ENCODE results near the gene RBM12.
A peak's percentile ranks its signal among the peaks of the same experiment; 100 is the strongest.
"Not testable (repeated sequence)": the region's sequence is repeated elsewhere in the genome, so short reads cannot be mapped to it uniquely, and the experiment has no call there.

Gene RBM12, protein sequence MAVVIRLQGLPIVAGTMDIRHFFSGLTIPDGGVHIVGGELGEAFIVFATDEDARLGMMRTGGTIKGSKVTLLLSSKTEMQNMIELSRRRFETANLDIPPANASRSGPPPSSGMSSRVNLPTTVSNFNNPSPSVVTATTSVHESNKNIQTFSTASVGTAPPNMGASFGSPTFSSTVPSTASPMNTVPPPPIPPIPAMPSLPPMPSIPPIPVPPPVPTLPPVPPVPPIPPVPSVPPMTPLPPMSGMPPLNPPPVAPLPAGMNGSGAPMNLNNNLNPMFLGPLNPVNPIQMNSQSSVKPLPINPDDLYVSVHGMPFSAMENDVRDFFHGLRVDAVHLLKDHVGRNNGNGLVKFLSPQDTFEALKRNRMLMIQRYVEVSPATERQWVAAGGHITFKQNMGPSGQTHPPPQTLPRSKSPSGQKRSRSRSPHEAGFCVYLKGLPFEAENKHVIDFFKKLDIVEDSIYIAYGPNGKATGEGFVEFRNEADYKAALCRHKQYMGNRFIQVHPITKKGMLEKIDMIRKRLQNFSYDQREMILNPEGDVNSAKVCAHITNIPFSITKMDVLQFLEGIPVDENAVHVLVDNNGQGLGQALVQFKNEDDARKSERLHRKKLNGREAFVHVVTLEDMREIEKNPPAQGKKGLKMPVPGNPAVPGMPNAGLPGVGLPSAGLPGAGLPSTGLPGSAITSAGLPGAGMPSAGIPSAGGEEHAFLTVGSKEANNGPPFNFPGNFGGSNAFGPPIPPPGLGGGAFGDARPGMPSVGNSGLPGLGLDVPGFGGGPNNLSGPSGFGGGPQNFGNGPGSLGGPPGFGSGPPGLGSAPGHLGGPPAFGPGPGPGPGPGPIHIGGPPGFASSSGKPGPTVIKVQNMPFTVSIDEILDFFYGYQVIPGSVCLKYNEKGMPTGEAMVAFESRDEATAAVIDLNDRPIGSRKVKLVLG

DNA sequence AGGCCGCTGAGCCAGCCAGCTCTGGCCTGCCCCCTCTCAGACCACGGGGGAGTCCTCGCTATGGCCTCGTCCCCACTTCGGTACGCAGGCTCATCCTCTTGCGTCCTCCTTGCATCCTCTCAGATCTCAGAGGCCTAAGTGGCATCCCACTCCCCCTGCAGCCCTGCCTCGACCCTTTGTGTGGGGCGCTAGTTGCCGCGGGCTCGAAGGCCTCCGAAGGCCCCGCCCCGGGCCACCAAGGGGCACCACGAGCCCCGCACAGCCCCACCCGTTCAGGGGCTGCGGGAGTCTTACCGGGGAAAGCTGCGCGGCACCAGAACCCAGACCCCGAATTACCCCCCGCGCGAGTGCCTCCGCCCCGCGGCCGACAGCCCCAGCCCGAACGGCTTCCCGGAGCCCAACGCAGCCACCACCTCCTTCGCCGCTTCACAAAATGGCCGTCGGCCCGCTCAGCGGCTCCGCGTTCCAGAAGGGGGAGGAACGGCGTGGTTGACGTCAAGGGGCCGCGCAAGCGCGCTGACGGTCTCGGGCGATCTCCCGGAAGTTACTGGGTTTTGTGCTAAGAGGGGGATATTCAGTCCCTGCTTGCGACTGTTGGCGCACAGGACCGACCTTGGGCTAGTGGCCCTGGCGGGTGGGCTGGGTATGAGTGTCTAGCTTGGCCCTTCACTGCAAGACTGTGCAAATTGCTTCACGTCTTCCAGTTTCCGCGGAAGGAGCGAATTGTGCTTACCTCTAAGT, at the start of gene RBM12, which contains the start of gene CPNE1:
Gene RBM12 (minus strand): TSS at position 435 of the 741 bp plus-strand sequence. CDS start 9,578 bp downstream, outside the sequence.
Gene CPNE1 (minus strand): TSS at position 435 of the 741 bp plus-strand sequence. CDS start 31,977 bp downstream, outside the sequence.
- DNase-seq = peak; percentile 95

DNA sequence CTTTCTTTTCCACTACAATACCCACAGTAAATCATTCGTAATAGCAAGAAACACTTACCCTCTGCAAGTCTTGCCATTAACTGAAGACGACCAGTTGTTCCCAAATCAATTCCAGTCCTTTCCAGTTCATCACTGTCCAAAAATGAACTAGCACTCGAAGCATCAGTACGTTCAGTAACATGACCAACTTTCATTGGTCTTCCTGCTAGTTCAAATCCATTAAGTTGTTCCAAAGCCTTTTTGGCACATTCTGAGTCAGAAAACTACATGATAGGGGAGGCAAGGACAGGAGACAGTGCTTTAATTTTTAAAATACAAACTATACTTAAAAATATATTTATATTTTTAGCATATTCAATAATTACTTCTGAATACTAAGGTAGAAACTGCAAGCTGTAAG, 49.4 kb upstream of the RBM12 start:
- DNase-seq = no peak

DNA sequence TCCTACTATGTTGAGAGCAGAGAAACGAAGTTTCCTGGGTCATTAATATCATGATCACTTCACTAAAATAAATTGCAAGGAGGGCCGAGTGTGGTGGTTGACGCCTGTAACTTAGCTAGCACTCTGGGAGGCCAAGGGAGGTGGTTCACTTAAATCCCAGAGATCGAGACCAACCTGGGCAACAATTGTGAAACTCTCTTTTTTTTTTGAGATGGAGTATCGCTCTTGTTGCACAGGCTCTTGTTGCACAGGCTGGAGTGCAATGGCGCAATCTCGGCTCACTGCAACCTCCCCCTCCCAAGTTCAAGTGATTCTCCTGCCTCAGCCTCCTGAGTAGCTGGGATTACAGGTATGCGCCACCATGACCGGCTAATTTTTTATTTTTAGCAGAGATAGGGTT, 48.4 kb upstream of the RBM12 start:
- DNase-seq = not testable (repeated sequence)

DNA sequence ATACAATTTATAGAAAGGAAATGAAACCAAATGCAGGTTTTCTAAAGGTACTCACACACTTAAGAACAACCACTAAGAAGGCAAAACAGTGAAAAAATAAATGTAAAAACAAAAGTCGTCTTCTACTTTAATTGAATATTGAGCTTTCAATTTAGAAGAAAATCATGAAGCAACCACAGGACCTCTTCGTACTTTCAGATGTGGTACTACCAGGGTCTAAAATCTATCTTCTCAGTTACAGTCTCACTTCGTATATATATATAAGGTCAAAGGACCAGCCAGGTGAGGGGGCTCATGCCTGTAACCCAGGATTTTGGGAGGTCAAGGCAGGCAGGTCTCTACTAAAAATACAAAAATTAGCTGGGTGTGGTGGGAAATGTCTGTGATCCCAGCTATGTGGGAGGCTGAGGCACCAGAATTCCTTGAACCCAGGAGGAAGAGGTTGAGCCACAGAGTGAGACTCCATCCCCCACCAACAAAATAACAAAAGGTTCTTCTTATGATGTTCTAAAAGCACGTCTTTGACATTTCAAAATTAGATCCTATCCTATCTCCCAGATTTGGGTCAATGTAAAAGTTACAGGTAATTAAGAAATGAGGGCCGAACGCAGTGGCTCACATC, 47.0 kb upstream of the RBM12 start:
- DNase-seq = no peak

DNA sequence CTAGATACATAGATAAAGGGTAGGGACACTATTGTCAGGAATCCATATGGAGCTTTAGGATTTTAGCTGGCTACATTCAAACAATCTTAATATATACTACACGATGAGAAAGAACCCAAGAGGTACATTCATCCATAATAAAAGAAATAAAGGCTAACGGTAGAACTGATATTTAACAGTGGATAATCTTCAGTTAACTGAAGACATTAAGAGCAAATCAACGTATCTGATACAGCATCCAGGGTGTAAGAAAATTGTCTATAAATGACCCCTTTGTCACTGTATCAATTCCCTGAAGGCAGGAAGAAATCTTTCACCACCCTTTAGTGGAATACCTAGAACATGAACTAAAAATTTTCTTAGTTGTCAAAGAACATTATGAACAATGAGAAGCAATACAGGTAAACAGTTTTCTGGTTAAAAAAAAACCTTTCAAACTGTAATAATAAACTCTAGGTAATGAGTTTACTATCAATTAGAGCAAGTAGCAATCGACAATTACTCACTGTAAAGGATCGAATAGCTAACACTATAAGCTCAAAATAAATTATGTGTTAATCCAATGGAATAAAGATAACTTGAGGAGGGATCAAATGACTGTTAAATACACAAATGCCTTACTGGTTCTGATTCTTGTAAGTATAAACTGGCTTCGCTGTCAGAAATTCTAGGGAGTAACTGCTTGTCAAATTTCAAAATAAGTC, 46.3 kb upstream of the RBM12 start:
- DNase-seq = peak; percentile 0

DNA sequence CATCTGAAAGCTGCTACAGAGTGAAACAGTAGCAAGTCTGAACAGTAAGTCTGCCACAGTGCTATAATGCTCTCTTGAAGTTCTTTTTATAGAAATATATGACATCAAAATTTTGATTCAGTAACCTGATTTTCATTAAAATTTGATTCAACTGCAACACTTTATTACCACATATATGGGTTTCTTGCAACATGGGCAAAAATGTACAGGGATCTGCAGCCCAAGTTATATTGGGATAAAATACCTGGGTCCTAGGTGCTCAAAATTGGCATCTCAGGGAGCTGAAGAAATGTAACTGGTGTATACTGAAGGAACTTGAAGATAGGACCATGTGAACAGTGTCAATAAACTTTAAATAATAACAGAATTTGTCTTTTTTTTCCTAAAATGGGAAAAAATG, 45.3 kb upstream of the RBM12 start:
- DNase-seq = peak; percentile 5

DNA sequence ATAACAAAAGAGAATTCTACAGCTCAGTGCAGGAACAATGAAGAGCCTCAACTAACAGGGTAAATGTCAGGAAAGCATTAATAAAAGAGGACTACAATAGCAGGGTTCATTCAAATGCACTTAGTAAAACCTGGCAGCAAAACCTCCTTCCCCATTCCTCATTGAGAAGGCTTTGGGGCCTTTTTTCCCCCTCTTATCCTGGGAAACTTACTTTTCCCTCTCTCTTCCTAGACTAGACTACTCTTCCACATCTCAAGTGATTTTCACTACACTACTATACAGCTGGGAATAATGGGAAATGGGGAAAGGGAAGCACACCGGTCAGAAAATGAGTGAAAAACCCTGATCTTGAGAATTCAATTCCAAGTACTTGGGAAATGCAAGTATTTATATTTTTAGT, 44.6 kb upstream of the RBM12 start:
- DNase-seq = peak; percentile 3

DNA sequence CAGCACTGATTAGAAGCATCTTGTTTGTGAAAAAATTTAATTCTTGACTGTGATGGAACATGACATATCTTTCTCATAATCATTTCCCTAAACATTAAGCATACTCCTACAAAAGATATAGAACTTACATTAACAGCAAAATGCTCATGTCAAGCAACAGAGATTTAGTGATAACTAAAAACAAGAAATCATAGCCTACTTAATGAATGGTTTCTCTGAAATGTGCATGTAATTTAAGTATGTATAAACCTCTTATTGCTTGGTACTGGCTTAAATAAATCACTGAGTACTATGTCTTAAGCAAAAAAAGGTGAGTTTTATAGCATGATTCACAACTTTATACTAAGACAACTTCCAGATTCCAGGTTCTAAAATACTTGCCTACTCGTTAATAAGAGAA, 43.8 kb upstream of the RBM12 start:
- DNase-seq = no peak

DNA sequence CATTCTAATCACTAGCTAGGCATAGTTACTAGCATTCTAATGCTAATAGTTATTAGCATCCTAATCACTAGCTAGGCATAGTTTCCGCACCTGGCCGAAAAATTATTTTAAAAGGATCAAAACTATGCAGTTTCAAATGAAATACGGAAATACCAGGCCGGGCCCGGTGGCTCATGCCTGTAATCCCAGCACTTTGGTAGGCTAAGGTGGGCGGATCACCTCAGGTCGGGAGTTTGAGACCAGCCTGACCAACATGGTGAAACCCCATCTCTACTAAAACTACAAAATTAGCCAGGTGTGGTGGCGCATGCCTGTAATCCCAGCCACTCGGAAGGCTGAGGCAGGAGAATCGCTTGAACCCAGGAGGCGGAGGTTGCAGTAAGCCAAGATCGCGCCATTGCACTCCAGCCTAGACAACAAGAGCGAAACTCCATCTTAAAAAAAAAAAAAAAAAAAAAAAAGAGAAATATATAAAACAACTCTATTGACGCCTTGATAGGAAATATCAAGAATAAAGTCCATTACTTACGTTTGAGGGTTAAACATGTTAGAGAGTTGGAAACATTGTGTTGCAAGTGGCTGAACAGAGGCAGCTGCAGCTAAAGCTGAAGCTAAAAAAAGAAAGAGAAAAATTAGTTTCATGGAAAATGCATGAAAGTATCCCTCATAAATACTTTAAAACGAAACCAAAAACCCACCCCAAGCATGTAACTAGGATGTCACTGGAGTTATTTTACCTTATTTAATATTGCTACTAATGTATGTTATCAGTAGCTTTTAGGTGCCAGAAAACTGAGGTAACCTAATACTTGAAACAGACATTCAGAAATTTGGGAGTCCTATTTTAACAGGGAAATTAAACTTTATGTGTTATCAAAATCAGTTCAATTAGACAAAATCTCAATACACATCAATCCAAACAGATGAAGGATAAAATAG, 42.2 kb upstream of the RBM12 start:
- not testable (repeated sequence) for DNase-seq

DNA sequence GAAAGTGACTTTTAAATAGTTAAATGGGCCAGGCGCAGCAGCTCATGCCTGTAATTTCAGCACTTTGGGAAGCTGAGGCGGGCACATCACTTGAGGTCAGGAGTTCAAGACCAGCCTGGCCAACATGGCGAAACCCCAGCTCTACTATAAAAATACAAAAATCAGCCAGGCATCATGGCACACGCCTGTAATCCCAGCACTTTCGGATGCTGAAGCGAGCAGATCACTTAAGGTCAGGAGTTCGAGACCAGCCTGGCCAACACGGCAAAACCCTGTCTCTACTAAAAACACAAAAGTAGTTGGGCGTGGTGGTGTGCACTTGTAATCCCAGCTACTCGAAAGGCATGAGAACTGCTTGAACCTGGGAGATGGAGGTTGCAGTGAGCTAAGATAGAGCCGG, 41.2 kb upstream of the RBM12 start:
- DNase-seq = not testable (repeated sequence)

DNA sequence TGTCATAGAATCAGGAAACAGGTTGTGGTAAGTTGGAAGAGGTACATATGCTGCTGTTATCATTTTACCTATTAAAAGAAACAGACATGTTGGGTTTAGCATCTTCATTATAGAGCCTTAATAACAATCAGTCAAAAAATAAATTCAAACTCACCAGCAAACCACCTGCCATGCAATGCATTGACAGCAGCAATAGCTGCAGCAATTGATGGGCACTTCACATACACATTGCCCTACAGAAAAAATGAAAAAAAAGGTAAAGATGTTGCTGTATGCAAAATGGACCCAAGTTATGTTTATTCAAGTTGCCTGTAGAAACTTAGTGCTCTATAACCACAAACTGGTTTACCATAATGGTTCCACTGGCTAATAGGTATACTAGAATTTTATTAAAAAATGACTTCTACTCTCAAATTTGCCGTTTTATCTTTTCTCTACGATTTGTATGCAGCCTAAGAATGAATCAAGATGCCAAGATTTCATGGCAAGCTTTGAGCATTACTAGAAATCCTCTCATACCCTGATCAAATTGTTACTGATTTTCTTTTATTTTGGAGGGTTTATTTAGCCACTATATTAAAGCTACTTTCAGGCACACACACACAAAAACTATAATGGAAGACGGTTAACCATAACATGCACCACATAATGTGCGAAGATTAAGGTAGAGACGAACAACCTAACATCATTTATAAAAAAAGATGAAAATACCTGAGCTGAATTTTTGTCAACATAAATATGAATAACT, 40.0 kb upstream of the RBM12 start:
- DNase-seq = no peak

DNA sequence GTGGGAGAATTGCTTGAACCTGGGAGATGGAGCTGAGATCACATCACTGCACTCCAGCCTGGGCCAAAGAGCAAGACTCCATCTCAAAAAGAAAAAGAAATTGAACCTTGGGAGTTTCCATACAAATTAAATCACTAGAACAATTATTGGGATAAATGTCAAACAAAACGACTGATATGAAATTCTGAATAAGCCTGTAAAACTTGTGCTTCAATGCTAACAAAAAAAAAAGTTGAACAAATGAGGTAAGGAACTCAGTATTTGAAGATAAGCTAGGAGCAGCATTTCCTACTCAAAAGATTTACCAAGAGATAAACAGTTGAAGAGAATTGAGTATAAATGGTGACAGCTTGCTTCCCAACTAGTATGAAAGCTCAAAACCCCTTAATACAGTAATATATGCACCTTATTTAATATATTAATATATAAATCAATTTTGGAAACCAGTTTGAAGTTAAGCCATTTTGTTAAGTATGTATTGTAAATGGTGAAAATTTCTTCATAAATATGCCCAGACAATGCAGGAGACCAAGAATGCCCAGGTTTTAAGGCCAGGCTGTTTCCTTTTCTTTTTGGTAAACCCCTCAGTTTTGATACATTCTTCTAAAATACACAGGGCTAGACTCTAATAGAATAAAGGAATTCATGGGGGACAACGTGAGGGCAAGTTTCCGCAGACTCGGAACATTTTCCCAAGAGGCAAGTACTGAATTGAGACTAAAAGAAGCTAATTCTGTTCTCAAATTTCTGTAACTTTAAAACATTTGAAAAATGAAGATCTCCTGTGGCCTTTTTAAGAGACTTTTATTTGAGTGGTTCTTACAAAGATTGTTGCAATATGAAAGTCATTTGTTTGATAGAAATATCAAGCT, 38.4 kb upstream of the RBM12 start:
- no peak for DNase-seq

DNA sequence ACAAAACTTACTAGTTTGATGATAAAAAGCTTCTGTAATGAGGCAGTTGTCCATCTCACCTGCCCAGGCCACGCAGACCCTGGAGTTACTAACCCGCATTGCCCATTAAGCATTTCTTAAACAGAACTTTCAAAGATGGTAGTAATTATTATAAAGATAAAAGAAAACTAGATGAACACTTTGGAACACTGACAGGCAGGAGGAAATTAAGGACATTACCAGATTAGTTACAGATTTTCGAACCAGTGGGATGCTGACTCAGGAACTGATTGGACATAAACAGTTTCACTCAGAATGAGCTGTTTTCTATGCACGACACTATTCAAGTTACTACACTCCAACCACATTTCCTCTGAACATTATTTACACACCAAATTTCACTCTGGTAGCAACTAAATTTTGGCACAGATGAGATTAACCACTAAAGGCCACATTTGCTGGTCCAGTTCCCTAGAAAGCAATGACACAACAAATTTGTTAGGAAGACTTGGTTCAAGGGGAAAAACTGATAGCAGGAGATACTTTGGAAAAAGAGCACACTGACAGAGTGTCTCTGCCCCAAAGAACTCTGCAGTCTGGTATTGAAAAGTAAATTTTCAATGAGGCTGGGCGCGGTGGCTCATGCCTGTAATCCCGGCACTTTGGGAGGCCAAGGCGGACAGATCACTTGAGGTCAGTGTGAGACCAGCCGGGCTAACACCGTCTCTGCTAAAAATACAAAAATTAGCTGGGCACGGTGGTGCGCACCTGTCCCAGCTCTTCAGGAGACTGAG, 37.5 kb upstream of the RBM12 start:
- no peak for DNase-seq

DNA sequence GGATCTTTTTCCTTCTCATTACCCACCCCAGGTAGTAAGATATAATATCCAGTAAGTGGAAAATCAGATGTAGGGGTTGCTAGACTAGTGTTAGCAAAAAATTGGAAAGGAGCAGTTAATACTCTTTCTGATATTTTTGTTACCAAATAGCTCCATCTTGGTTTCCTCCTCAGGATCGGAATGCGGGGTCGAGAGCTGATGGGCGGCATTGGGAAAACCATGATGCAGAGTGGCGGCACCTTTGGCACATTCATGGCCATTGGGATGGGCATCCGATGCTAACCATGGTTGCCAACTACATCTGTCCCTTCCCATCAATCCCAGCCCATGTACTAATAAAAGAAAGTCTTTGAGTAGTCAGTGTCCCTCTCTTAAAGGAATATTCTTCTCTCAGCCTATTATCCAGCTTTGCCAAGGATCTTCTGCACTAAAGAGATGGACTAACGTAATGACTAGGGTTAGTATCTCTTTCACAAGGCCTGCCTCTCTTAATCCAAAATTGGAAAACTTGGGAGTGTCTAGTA, 36.0 kb upstream of the RBM12 start:
- no peak for DNase-seq

DNA sequence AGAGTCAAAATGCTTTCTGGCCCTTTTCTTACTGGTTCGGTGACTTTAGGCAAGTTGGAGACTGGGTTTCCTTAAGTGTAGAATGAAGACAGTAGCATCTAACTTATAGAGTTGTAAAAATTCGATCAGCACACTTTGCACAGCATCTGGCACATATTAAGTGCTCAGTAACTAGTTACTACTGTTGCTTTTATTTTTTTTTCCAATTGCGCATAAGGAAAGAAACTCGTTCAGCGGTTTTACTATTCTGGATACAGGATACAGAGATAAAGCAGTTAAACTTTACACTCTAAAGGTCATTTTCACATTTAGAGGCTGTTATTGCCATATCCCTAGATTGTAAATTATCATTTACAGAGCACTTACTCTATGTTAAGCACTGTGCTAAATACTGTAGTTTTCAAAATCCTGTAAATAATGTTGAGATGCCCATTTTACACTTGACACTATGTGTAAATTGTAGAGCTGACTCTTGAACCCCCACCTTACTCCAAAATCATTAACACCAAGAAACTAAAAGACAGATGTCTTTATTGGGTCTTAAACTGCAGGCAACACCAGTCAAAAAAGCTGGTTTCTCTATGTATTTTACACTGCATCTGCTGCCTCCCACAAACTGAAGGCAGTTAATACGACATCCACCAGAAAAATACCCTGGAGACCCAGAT, 35.4 kb upstream of the RBM12 start:
- no peak for DNase-seq

DNA sequence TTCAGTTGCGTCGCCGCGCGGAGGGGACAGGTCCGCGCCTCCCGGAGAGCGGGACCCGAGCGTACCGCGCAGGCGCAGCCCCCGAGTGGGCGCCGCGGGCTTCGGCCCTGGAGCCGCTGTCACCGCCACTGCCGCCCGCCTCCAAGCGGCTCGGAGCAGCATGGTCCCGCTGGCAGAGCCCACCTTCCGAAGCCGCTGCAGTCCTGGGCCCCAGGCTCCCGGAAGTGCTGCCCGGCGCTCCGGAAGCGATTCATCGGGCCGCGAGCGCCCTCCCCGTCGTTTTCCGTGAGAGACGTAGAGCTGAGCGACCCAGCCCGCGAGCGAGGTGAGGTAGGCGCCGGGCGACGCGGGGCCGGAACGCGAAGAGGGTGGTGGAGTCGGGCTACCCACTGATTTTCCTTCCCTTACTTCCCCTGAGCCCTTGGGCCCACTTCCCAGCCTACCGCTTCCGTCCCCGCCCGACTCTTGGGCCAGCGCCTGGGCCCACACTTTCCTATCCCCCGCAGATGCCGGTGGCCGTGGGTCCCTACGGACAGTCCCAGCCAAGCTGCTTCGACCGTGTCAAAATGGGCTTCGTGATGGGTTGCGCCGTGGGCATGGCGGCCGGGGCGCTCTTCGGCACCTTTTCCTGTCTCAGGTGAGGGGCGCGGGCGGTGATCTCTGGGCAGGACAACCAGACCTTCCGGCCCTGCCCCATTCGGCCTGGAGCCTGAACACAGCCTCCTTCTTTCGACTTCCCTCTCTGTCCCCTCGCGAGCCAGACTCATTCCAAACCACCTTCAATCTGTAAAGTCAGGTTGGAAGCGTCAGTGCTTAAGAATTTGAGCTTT, 34.6 kb upstream of the RBM12 start, which contains the start of the genes NFS1 and ROMO1:
Gene NFS1 (minus strand): TSS at position 226 of the 830 bp plus-strand sequence. CDS start 64 bp downstream, at position 162.
Gene ROMO1 (plus strand): TSS at position 279 of the 830 bp plus-strand sequence. CDS start 228 bp downstream, at position 507.
- peak; percentile 90 for DNase-seq
